NT2/D1 (cell line): ENCODE results near the gene MAGI2.

ENCODE experiments used
- YY1 ChIP-seq: IDR thresholded peaks from 2 replicates; pipeline ENCODE4 v1.6.1; 2011; ENCODE audit not compliant: insufficient read length, insufficient read depth
- ZNF274 ChIP-seq: IDR thresholded peaks from 2 replicates; pipeline ENCODE4 v1.6.1; 2011; ENCODE audit warnings: mild to moderate bottlenecking, low read depth, low read length

DNA sequence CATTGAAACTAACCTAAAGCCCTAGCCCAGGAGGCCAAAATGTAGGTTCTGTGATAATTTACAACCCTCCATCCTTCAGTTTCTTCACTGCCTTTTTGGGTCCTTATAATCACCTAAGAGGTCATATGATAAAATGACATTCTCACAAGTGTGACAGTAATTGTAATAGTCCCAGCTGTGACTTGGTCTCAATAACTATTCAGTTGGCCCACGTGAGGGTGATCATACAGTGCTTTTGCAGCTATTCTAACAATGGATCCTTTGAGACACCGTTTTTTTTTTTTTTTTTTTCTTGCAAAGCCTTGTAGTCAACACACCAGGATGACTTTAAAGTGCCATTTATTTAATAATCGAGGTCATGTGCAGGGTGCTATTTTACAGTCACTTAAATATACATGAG, 894.9 kb downstream of the MAGI2 start:
- no peak for TF ChIP-seq YY1
- no peak for TF ChIP-seq ZNF274
